Esophagus (tissue), 2 donors: Measurements from ENCODE around the gene TFIP11. TPM values are rescaled to one million over a fixed set of nuclear protein-coding genes. Genes with fewer than 3 reads are reported as not detected.

Experiments used
- H3K27ac ChIP-seq, 2 donors: one replicate each; pipeline ENCODE4 v1.5.1; 2013; ENCODE audit warnings: low read depth in 2 of 2, mild to moderate bottlenecking in 2 of 2, inconsistent platforms in 1 of 2, low read length in 1 of 2, moderate library complexity in 1 of 2
- H3K27me3 ChIP-seq, 2 donors: one replicate each; pipeline ENCODE4 v1.6.1; 2013; ENCODE audit warnings: low read length in 2 of 2, control low read depth in 1 of 2, mild to moderate bottlenecking in 1 of 2; ENCODE audit not compliant: insufficient read depth in 2 of 2, control insufficient read depth in 1 of 2
- H3K36me3 ChIP-seq, 2 donors: one replicate each; pipeline ENCODE4 v1.6.1; 2013; ENCODE audit warnings: low read length in 1 of 2; ENCODE audit not compliant: control insufficient read depth in 2 of 2, insufficient read depth in 2 of 2
- H3K4me1 ChIP-seq, 2 donors: one replicate each; pipeline ENCODE4 v1.6.1; 2013; ENCODE audit warnings: low read length in 1 of 2; ENCODE audit not compliant: control insufficient read depth in 2 of 2, insufficient read depth in 2 of 2
- H3K4me3 ChIP-seq, 2 donors: one replicate each; pipeline ENCODE4 v1.5.1; 2013; ENCODE audit warnings: low read length in 2 of 2, mild to moderate bottlenecking in 2 of 2, low read depth in 1 of 2, moderate library complexity in 1 of 2
- H3K9me3 ChIP-seq, 2 donors: one replicate each; pipeline ENCODE4 v1.6.1; 2013; ENCODE audit warnings: mild to moderate bottlenecking in 2 of 2, low read depth in 1 of 2, low read length in 1 of 2, moderate library complexity in 1 of 2; ENCODE audit not compliant: control insufficient read depth in 2 of 2, insufficient read depth in 1 of 2
- WGBS, 2 donors: extraction: QIAGEN DNeasy Blood & Tissue Kit; methylation state at CpG; one replicate each; pipeline ENCODE4 v1.1.7; 2013; 5-methylcytosine and 5-hydroxymethylcytosine counted together
- polyA plus RNA-seq, 2 donors: library from polyadenylated mRNA; stranded (reverse); fragments of 200-250 nt; gene quantifications; one replicate each; pipeline ENCODE4 v1.2.3, GENCODE V29; 2013
- donor health status: healthy with polysubstance abuse.
- donor health status: Bipolar disorder and iron deficiency.

Gene TFIP11
- polyA plus RNA-seq, 2 donors: 19.7 to 21.5 TPM

DNA sequence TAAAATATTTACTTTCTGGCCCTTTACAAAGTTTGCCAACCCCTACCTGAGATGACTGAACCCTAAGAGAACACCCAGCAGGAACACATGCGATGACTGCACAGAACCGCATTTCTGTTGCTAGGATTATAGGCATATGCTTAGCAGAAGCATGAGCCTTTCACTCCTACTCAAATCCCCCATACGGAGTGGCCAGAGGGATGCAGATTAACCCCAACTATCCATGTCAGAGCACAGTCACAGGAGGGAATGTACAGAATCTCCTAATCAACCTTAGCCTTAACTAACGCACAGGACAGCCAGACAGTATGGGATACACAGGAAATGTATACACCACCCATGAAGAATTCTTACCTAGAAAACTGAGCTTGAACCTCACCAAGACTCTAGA is 34.9 kb downstream of the TFIP11 start:
- H3K4me3 ChIP-seq: no peak overlapping the region
- no peak overlapping the region for H3K27ac ChIP-seq
- no peaks in the 10 kb centered on the region for H3K27me3 ChIP-seq
- peaks cover 2 to 7% of the 10 kb centered on the region in 2 donors for H3K36me3 ChIP-seq
- H3K9me3 ChIP-seq: no peaks in the 10 kb centered on the region
- H3K4me1 ChIP-seq: peaks cover 2 to 12% of the 10 kb centered on the region in 2 donors
- WGBS, 2 donors: 43 to 45% methylated on average over 4 of the region's 4 CpGs

- Histone ChIP-seq H3K4me3 (no peak overlapping the region), H3K27me3 (no peaks in the 10 kb centered on the region), H3K27ac (no peak overlapping the region), H3K9me3 (no peaks in the 10 kb centered on the region), H3K36me3 (peaks cover 2 to 9% of the 10 kb centered on the region in 2 donors), H3K4me1 (peaks cover 2 to 12% of the 10 kb centered on the region in 2 donors)
- WGBS, 2 donors: 89 to 90% methylated on average over 4 of the region's 4 CpGs
Measured at GRCh38 chr22:26476705-26477340, 35.5 kb downstream of the TFIP11 start.

- Histone ChIP-seq H3K27me3 (no peaks in the 10 kb centered on the region), H3K4me1 (peaks cover 2 to 3% of the 10 kb centered on the region in 2 donors), H3K27ac (no peak overlapping the region), H3K9me3 (no peaks in the 10 kb centered on the region), H3K36me3 (peaks cover 9 to 26% of the 10 kb centered on the region in 2 donors), H3K4me3 (no peak overlapping the region)
Measured at GRCh38 chr22:26474682-26475081, 37.6 kb downstream of the TFIP11 start.

- Histone ChIP-seq H3K4me3 (no peak overlapping the region), H3K36me3 (peaks cover 9 to 28% of the 10 kb centered on the region in 2 donors), H3K27ac (peak overlapping the region; percentile 8 to 16), H3K27me3 (no peaks in the 10 kb centered on the region), H3K9me3 (no peaks in the 10 kb centered on the region), H3K4me1 (no peaks in the 10 kb centered on the region)
- WGBS, 2 donors: 65 to 73% methylated on average over 5 of the region's 5 CpGs
Measured at GRCh38 chr22:26471522-26471921, 40.8 kb downstream of the TFIP11 start.

- 94 to 95% methylated on average over 2 of the region's 2 CpGs for WGBS, 2 donors
- Histone ChIP-seq H3K4me1 (no peaks in the 10 kb centered on the region), H3K4me3 (no peak overlapping the region), H3K36me3 (peaks cover 12 to 33% of the 10 kb centered on the region in 2 donors), H3K27me3 (no peaks in the 10 kb centered on the region), H3K27ac (no peak overlapping the region), H3K9me3 (no peaks in the 10 kb centered on the region)
Measured at GRCh38 chr22:26470807-26471206, 41.5 kb downstream of the TFIP11 start.

GRCh38 chr22:26466196-26466595 is 46.1 kb downstream of the TFIP11 start:
- no peaks in the 10 kb centered on the region for H3K4me1 ChIP-seq
- WGBS, 2 donors: 88 to 89% methylated on average over 5 of the region's 5 CpGs
- H3K36me3 ChIP-seq: peaks cover 24 to 54% of the 10 kb centered on the region in 2 donors
- H3K27me3 ChIP-seq: no peaks in the 10 kb centered on the region
- H3K27ac ChIP-seq: no peak overlapping the region
- no peaks in the 10 kb centered on the region for H3K9me3 ChIP-seq
- H3K4me3 ChIP-seq: no peak overlapping the region

GRCh38 chr22:26464312-26464711 is 48.0 kb downstream of the TFIP11 start:
- Histone ChIP-seq H3K36me3 (peaks cover 18 to 41% of the 10 kb centered on the region in 2 donors), H3K4me3 (no peak overlapping the region), H3K27me3 (no peaks in the 10 kb centered on the region), H3K27ac (no peak overlapping the region), H3K4me1 (no peaks in the 10 kb centered on the region), H3K9me3 (no peaks in the 10 kb centered on the region)
- 59 to 66% methylated on average over 7 of the region's 7 CpGs for WGBS, 2 donors

GRCh38 chr22:26463688-26464087 is 48.6 kb downstream of the TFIP11 start:
- H3K27me3 ChIP-seq: no peaks in the 10 kb centered on the region
- H3K4me3 ChIP-seq: no peak overlapping the region
- WGBS, 2 donors: 80 to 86% methylated on average over 9 of the region's 9 CpGs
- H3K27ac ChIP-seq: no peak overlapping the region
- H3K36me3 ChIP-seq: peaks cover 18 to 41% of the 10 kb centered on the region in 2 donors
- no peaks in the 10 kb centered on the region for H3K4me1 ChIP-seq
- H3K9me3 ChIP-seq: no peaks in the 10 kb centered on the region

DNA sequence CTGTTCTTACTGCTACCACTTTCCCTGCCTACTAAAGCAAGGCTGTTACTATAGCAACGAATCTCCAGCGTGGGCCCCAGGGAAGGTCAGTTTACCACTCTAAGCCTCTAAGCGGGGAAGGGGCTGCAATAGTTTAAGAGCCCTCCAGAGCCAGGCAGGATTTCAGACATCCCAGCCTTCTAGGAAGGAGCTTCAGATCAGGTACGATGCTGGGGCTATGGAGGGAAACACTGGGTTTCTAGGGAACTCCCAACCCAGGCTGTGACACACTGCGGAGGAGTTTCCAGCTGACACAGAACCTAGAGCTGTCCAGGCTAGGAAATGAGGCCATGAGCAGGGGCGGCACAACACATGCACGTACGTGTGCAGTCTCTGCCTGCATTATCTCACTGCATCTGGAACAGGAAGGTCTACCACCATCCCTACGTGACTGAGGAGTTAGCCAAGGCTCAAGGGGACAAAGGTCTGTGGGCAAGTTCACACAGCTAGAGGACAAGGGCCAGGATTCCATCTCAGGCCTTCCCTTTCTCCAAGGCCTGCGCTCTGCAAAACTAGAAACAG is 49.1 kb downstream of the TFIP11 start:
- no peak overlapping the region for H3K4me3 ChIP-seq
- peaks cover 18 to 40% of the 10 kb centered on the region in 2 donors for H3K36me3 ChIP-seq
- H3K4me1 ChIP-seq: no peaks in the 10 kb centered on the region
- 79 to 85% methylated on average over 10 of the region's 10 CpGs for WGBS, 2 donors
- H3K27me3 ChIP-seq: no peaks in the 10 kb centered on the region
- no peak overlapping the region for H3K27ac ChIP-seq
- no peaks in the 10 kb centered on the region for H3K9me3 ChIP-seq

DNA sequence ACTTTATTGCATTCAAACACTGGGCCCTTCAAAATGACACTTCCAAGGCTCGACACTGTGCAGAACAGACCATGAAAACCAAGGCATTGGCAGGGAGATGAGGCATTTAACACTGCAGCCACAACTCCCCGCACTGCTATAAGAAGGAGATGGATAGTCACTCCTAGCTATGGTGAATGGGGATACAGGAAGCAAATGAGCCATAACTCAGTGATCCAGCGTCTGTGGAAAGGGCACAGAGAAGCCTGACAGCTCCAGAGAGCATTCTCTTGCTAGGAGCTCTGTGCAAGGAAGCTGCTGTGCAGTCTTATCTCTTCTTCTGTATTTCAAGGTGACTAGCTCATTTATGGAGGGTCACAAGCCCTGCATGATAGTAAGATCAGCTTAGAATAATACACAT is 49.6 kb downstream of the TFIP11 start:
- Histone ChIP-seq H3K27me3 (no peaks in the 10 kb centered on the region), H3K27ac (no peak overlapping the region), H3K36me3 (peaks cover 18 to 45% of the 10 kb centered on the region in 2 donors), H3K4me3 (no peak overlapping the region), H3K4me1 (no peaks in the 10 kb centered on the region), H3K9me3 (no peaks in the 10 kb centered on the region)
- WGBS, 2 donors: 93 to 94% methylated on average over 3 of the region's 3 CpGs
